SU-DHL-6 (cell line): Measurements from ENCODE around the gene COX5A.

Experiments used
- H2AFZ ChIP-seq: fragments of 200-600 bp; sonication (generic); 2 replicates; pipeline ENCODE4 v1.6.1; 2014; ENCODE audit warnings: low read depth, mild to moderate bottlenecking, moderate library complexity, mixed read lengths, antibody characterized with exemption, low read length; ENCODE audit not compliant: severe bottlenecking
- H3F3A ChIP-seq: fragments of 200-600 bp; shearing (Covaris generic); 2 replicates; pipeline ENCODE4 v1.6.0; 2016; ENCODE audit warnings: antibody characterized with exemption, mild to moderate bottlenecking; ENCODE audit not compliant: insufficient read depth
- H3K27ac ChIP-seq: fragments of 200-600 bp; sonication (generic); 2 replicates; pipeline ENCODE4 v1.5.1; 2016; ENCODE audit warnings: low read depth, mild to moderate bottlenecking, low read length, moderate library complexity, mixed read lengths
- H3K27me3 ChIP-seq: fragments of 200-600 bp; sonication (generic), shearing (Covaris generic); 2 replicates; pipeline ENCODE4 v1.6.0; 2014; ENCODE audit warnings: mild to moderate bottlenecking, low read length
- H3K36me3 ChIP-seq: fragments of 200-600 bp; sonication (generic); 2 replicates; pipeline ENCODE4 v1.6.1; 2014; ENCODE audit warnings: mild to moderate bottlenecking, low read length, mixed read lengths
- H3K4me2 ChIP-seq: fragments of 300-600, 200-600 bp; shearing (Covaris generic), sonication (generic); 2 replicates; pipeline ENCODE4 v1.6.0; 2014; ENCODE audit warnings: low read length, low read depth, mild to moderate bottlenecking; ENCODE audit not compliant: poor library complexity, severe bottlenecking
- H3K4me3 ChIP-seq: fragments of 200-600 bp; sonication (generic); 2 replicates; pipeline ENCODE4 v1.5.1; 2014; ENCODE audit warnings: antibody characterized with exemption, low read length, mild to moderate bottlenecking, mixed read lengths; ENCODE audit not compliant: insufficient read depth, poor library complexity, severe bottlenecking
- H3K79me2 ChIP-seq: fragments of 200-600 bp; sonication (generic); 2 replicates; pipeline ENCODE4 v1.6.1; 2014; ENCODE audit warnings: mild to moderate bottlenecking, low read length, moderate library complexity; ENCODE audit not compliant: insufficient read depth
- H3K9ac ChIP-seq: fragments of 200-600 bp; sonication (generic); 2 replicates; pipeline ENCODE4 v1.7.0; 2014; ENCODE audit warnings: mild to moderate bottlenecking, low read length
- H3K9me2 ChIP-seq: fragments of 200-600 bp; sonication (generic); replicated peaks from 2 replicates; pipeline ENCODE4 v1.6.1; 2014; ENCODE audit warnings: low read length; ENCODE audit not compliant: insufficient read depth
- H3K9me3 ChIP-seq: fragments of 200-600 bp; sonication (generic); 2 replicates; pipeline ENCODE4 v1.6.1; 2014; ENCODE audit warnings: low read length, mixed read lengths; ENCODE audit not compliant: insufficient read depth
- H4K20me1 ChIP-seq: fragments of 200-600 bp; sonication (generic); 2 replicates; pipeline ENCODE4 v1.6.1; 2014; ENCODE audit warnings: low read depth, mild to moderate bottlenecking, antibody characterized with exemption, low read length, moderate library complexity, mixed read lengths
- EZH2phosphoT487 ChIP-seq: fragments of 200-600 bp; sonication (generic), shearing (Covaris generic); conservative IDR thresholded peaks from 2 replicates; pipeline ENCODE4 v1.6.1; 2018; ENCODE audit warnings: mild to moderate bottlenecking, antibody characterized with exemption, low read length, moderate library complexity, mixed read lengths
- TF ChIP-seq, protein P1 (sequence below): fragments of 200-600 bp; sonication (generic); IDR thresholded peaks from one replicate; pipeline ENCODE4 v1.5.1; 2017; ENCODE audit warnings: antibody characterized with exemption, mild to moderate bottlenecking, low read length, moderate library complexity; ENCODE audit not compliant: insufficient read depth, poor library complexity, severe bottlenecking

COX5A gene

DNA sequence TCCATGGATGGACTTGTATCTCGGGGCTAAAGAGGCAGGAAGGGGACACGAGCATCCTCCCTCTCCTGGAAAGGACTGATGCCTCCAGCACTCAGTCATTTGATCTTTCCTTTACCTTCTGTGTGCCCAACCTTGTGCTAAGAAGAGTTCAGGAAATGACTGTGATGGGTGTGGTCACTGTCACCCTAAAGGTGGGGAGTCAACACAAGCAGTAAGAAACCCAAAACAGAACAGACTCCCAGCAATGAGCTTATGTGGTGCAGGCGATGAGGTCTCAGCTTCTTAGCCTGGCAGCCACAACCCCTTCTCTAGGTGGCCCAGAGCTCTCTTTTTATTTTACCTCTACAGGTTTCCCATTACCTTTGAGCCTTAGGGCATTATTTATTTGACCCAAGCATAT, 44.2 kb downstream of the COX5A start:
- TF ChIP-seq EZH2phosphoT487 = no peak
- TF ChIP-seq, protein P1, sequence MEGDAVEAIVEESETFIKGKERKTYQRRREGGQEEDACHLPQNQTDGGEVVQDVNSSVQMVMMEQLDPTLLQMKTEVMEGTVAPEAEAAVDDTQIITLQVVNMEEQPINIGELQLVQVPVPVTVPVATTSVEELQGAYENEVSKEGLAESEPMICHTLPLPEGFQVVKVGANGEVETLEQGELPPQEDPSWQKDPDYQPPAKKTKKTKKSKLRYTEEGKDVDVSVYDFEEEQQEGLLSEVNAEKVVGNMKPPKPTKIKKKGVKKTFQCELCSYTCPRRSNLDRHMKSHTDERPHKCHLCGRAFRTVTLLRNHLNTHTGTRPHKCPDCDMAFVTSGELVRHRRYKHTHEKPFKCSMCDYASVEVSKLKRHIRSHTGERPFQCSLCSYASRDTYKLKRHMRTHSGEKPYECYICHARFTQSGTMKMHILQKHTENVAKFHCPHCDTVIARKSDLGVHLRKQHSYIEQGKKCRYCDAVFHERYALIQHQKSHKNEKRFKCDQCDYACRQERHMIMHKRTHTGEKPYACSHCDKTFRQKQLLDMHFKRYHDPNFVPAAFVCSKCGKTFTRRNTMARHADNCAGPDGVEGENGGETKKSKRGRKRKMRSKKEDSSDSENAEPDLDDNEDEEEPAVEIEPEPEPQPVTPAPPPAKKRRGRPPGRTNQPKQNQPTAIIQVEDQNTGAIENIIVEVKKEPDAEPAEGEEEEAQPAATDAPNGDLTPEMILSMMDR = no peak
- Histone ChIP-seq H3K9me2 (no peaks in the 10 kb centered on the region), H3K27ac (no peak overlapping the region), H3K36me3 (no peaks in the 10 kb centered on the region), H4K20me1 (no peaks in the 10 kb centered on the region), H2AFZ (no peak overlapping the region), H3K9me3 (no peaks in the 10 kb centered on the region), H3K27me3 (no peaks in the 10 kb centered on the region), H3K79me2 (peaks cover 4% of the 10 kb centered on the region; the same call in 1 of the 2 replicates), H3K4me3 (no peak overlapping the region), H3K4me2 (no peak overlapping the region), H3F3A (no peaks in the 10 kb centered on the region), H3K9ac (no peak overlapping the region)

DNA sequence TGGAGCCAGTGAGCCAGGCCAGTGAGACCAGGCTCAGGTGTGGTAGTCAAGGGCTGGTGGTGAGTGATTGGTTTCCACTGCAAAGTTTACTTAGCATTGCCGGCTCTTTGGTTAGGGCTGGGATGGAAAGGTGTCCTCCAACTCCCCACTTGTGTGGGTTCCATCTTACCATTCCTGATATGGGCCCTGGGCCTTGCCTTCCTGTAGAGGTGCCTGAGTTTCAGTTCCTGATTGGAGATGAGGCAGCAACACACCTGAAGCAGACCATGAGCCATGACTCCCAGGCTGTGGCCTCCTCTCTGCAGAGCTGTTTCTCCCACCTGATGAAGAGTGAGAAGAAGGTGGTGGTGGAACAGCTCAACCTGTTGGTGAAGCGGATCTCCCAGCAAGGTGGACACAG, 44.9 kb downstream of the COX5A start:
- Histone ChIP-seq H3K4me3 (no peak overlapping the region), H3K4me2 (no peak overlapping the region), H3K9ac (no peak overlapping the region), H3F3A (no peaks in the 10 kb centered on the region), H3K27me3 (no peaks in the 10 kb centered on the region), H2AFZ (no peak overlapping the region), H3K9me3 (no peaks in the 10 kb centered on the region), H3K9me2 (no peaks in the 10 kb centered on the region), H3K79me2 (peaks cover 4% of the 10 kb centered on the region; the same call in 1 of the 2 replicates), H3K27ac (no peak overlapping the region), H4K20me1 (no peaks in the 10 kb centered on the region), H3K36me3 (no peaks in the 10 kb centered on the region)
- TF ChIP-seq, protein P1 = no peak
- no peak for TF ChIP-seq EZH2phosphoT487

DNA sequence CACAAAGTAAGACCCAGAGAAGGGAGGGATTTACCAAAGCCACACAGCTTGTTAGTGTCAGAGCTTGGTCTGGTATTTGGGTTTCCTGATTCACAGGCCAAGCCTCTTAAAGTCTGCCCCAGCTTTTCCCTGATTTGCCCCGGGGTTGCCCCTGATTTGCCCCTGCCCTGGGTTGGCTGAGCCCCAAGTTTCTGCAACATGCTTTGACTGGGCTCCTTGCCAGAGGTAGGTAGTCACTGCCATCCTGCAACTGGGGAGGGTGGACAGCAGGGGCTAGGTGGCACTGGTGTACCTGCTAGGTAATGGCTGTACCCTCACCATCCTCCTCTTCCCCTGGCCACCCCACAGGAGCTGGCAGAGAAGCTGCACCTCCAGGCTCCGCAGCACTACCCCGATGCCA, 45.6 kb downstream of the COX5A start:
- no peak overlapping the region for H3K4me2 ChIP-seq
- H3K27me3 ChIP-seq = no peaks in the 10 kb centered on the region
- no peaks in the 10 kb centered on the region for H3K36me3 ChIP-seq
- H2AFZ ChIP-seq = no peak overlapping the region
- no peak overlapping the region for H3K27ac ChIP-seq
- no peaks in the 10 kb centered on the region for H3F3A ChIP-seq
- no peak overlapping the region for H3K9ac ChIP-seq
- no peak overlapping the region for H3K4me3 ChIP-seq
- H3K79me2 ChIP-seq = peaks cover 4% of the 10 kb centered on the region; the same call in 1 of the 2 replicates
- H4K20me1 ChIP-seq = no peaks in the 10 kb centered on the region
- H3K9me3 ChIP-seq = no peaks in the 10 kb centered on the region
- TF ChIP-seq EZH2phosphoT487 = no peak
- TF ChIP-seq, protein P1 = no peak
- no peaks in the 10 kb centered on the region for H3K9me2 ChIP-seq
